Lower lobe of right lung (tissue), 2 donors: Measurements from ENCODE around the gene UPB1. TPM values are rescaled to one million over a fixed set of nuclear protein-coding genes. Genes with fewer than 3 reads are reported as not detected.

Experiments used
- ATAC-seq, 2 donors: fragments of 200-7000 bp; cut with Tn5 transposase; one replicate each; pipeline ENCODE4 v1.9.1; 2020 to 2022; ENCODE audit warnings: mild to moderate bottlenecking in 2 of 2, moderate library complexity in 2 of 2
- DNase-seq: peaks from one replicate; pipeline ENCODE4 v3.0.0-alpha.2; 2020
- H3K27ac ChIP-seq: fragments of 200-600 bp; one replicate; pipeline ENCODE4 v1.8.0; 2022
- H3K27me3 ChIP-seq: fragments of 200-600 bp; one replicate; pipeline ENCODE4 v1.8.0; 2022; ENCODE audit warnings: low read depth
- H3K36me3 ChIP-seq: fragments of 200-600 bp; one replicate; pipeline ENCODE4 v1.8.0; 2022; ENCODE audit warnings: mild to moderate bottlenecking
- H3K4me1 ChIP-seq: fragments of 200-600 bp; one replicate; pipeline ENCODE4 v1.8.0; 2022
- H3K4me3 ChIP-seq: fragments of 200-600 bp; one replicate; pipeline ENCODE4 v1.8.0; 2022; ENCODE audit warnings: mild to moderate bottlenecking
- H3K9me3 ChIP-seq: fragments of 200-600 bp; one replicate; pipeline ENCODE4 v1.8.0; 2022
- CTCF ChIP-seq: fragments of 200-600 bp; IDR thresholded peaks from one replicate; pipeline ENCODE4 v1.8.0; 2022; ENCODE audit warnings: antibody characterized with exemption, mild to moderate bottlenecking
- intact Hi-C: fragments of 100-400 bp; cut with DNase I; formaldehyde crosslinking; loops from one replicate; pipeline ENCODE4 v1.11.0; 2022
- total RNA-seq: library from RNA; stranded (reverse); fragmentation: NEBNext Ultra II Directional; extraction: Animal tissue kit (Norgen Biotek cat#: 25700); gene quantifications from one replicate; pipeline ENCODE4 v1.2.1, GENCODE V29; 2021
- donor health status: DM: no; HTN: yes; CAD: no; lungs with severe emphysema.

Gene UPB1
- total RNA-seq, 1 donor from 2014 or later = 1.2 TPM

- intact Hi-C loops = no loop called here
- H3K36me3 ChIP-seq = no peaks in the 10 kb centered on the region
- no peak for TF ChIP-seq CTCF
These were observed 41.3 kb upstream of the UPB1 start for GRCh38 chr22:24453853-24454252.

GRCh38 chr22:24455039-24455438, 40.1 kb upstream of the UPB1 start:
- ATAC-seq = peak in 1 of 2 donors; percentile 32
- Histone ChIP-seq H3K27me3 (no peaks in the 10 kb centered on the region), H3K4me1 (peaks cover 24% of the 10 kb centered on the region), H3K27ac (no peak overlapping the region), H3K36me3 (no peaks in the 10 kb centered on the region), H3K4me3 (no peak overlapping the region), H3K9me3 (no peaks in the 10 kb centered on the region)
- intact Hi-C loops = no loop called here
- no peak for TF ChIP-seq CTCF
- no peak for DNase-seq

More at GRCh38 chr22:24453853-24454252, 41.3 kb upstream of the UPB1 start:
- H3K27ac ChIP-seq = no peak overlapping the region
- no peaks in the 10 kb centered on the region for H3K27me3 ChIP-seq
- H3K4me3 ChIP-seq = no peak overlapping the region
- DNase-seq (no peak), ATAC-seq (no peak)
- peaks cover 23% of the 10 kb centered on the region for H3K4me1 ChIP-seq
- H3K9me3 ChIP-seq = no peaks in the 10 kb centered on the region

DNA sequence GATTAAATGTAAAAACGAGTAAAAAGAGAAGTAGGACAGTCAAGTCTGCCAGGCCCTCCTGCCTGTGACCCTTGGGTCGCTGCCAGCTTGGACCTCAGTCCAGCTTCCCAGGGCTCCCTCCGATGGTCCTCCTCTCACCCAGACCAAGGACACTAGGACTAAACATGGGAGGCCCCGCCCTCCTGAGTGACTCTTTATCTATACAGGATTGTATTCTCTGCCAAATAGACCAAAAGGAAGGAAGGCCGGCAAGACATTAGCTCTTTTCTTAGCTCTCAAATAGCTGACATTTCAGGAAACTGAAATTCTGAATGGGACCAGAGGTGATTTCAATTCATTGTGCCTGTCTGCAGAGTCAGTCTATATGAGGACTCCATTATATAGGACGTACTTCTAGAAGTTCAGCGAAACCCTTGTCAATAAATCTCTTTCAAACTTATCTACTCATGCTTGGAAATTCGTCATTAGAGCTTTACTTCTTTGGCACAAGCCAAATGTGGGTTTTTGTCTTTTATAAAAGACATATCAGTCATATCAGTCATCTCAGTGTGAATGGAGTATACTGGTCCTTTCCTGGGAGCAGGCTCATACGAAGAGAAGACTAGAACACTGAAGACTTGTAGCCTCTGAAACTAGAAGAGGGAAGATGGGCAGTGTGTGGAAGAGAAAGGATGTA, 39.2 kb upstream of the UPB1 start:
- intact Hi-C loops = no loop called here
- Histone ChIP-seq H3K36me3 (no peaks in the 10 kb centered on the region), H3K27ac (no peak overlapping the region), H3K4me1 (peaks cover 33% of the 10 kb centered on the region), H3K4me3 (no peak overlapping the region), H3K27me3 (no peaks in the 10 kb centered on the region), H3K9me3 (no peaks in the 10 kb centered on the region)
- peak; percentile 47 to 49 for ATAC-seq
- TF ChIP-seq CTCF = no peak
- DNase-seq = no peak

GRCh38 chr22:24457894-24458420, 37.2 kb upstream of the UPB1 start:
- no peak overlapping the region for H3K27ac ChIP-seq
- no peaks in the 10 kb centered on the region for H3K36me3 ChIP-seq
- H3K4me1 ChIP-seq = peaks cover 40% of the 10 kb centered on the region
- no peak for TF ChIP-seq CTCF
- intact Hi-C loops = no loop called here
- no peaks in the 10 kb centered on the region for H3K27me3 ChIP-seq
- ATAC-seq (no peak), DNase-seq (no peak)
- no peaks in the 10 kb centered on the region for H3K9me3 ChIP-seq
- no peak overlapping the region for H3K4me3 ChIP-seq

GRCh38 chr22:24459911-24460310, 35.2 kb upstream of the UPB1 start:
- Histone ChIP-seq H3K4me1 (peaks cover 38% of the 10 kb centered on the region), H3K27ac (peak overlapping the region; percentile 27), H3K9me3 (no peaks in the 10 kb centered on the region), H3K4me3 (no peak overlapping the region), H3K36me3 (no peaks in the 10 kb centered on the region), H3K27me3 (no peaks in the 10 kb centered on the region)
- intact Hi-C loops = no loop called here
- ATAC-seq (no peak), DNase-seq (no peak)
- TF ChIP-seq CTCF = no peak
